KMS-11 (cell line): Measurements from ENCODE around the gene POLR1C.

ENCODE experiments used
- H2AFZ ChIP-seq: fragments of 200-600 bp; sonication (generic); 2 replicates; pipeline ENCODE4 v1.6.1; 2016; ENCODE audit warnings: antibody characterized with exemption, mixed run types, low read depth
- H3K27ac ChIP-seq: fragments of 200-600 bp; sonication (generic); 2 replicates; pipeline ENCODE4 v1.6.1; 2016; ENCODE audit warnings: mild to moderate bottlenecking, mixed run types
- H3K27me3 ChIP-seq: fragments of 200-600 bp; sonication (generic); 2 replicates; pipeline ENCODE4 v1.6.1; 2017; ENCODE audit warnings: mild to moderate bottlenecking, low read depth, mixed run types, moderate library complexity; ENCODE audit not compliant: insufficient read depth
- H3K36me3 ChIP-seq: fragments of 200-600 bp; sonication (generic); 2 replicates; pipeline ENCODE4 v1.6.1; 2017; ENCODE audit warnings: mild to moderate bottlenecking, mixed run types; ENCODE audit not compliant: insufficient read depth
- H3K4me1 ChIP-seq: fragments of 200-600 bp; sonication (generic); 2 replicates; pipeline ENCODE4 v1.6.1; 2016; ENCODE audit warnings: mild to moderate bottlenecking, low read depth, mixed run types; ENCODE audit not compliant: poor library complexity, severe bottlenecking
- H3K4me2 ChIP-seq: fragments of 200-600 bp; sonication (generic); 2 replicates; pipeline ENCODE4 v1.7.0; 2016; ENCODE audit warnings: mild to moderate bottlenecking, mixed run types
- H3K4me3 ChIP-seq: fragments of 200-600 bp; sonication (generic); IDR thresholded peaks from 2 replicates; pipeline ENCODE4 v1.6.1; 2017; ENCODE audit warnings: low read depth, low read length, mixed read lengths; ENCODE audit not compliant: insufficient read depth
- H3K79me2 ChIP-seq: fragments of 200-600 bp; sonication (generic); 2 replicates; pipeline ENCODE4 v1.6.1; 2016; ENCODE audit warnings: low read depth, mixed run types; ENCODE audit not compliant: insufficient read depth
- H3K9ac ChIP-seq: fragments of 200-600 bp; sonication (generic); 2 replicates; pipeline ENCODE4 v1.6.1; 2016; ENCODE audit warnings: mild to moderate bottlenecking, mixed run types
- H4K20me1 ChIP-seq: fragments of 200-600 bp; sonication (generic); 2 replicates; pipeline ENCODE4 v1.6.1; 2016; ENCODE audit warnings: mild to moderate bottlenecking, mixed run types; ENCODE audit not compliant: insufficient read depth
- CTCF ChIP-seq: fragments of 200-600 bp; sonication (generic); conservative IDR thresholded peaks from 2 replicates; pipeline ENCODE4 v1.6.1; 2017; ENCODE audit warnings: low read depth, mild to moderate bottlenecking, antibody characterized with exemption, low read length, moderate library complexity, mixed read lengths

POLR1C gene

GRCh38 chr6:43500921-43501320 is 16.0 kb upstream of the POLR1C start:
- H3K4me1 ChIP-seq = no peaks in the 10 kb centered on the region
- H3K4me2 ChIP-seq = no peak overlapping the region
- TF ChIP-seq CTCF = no peak
- no peaks in the 10 kb centered on the region for H3K79me2 ChIP-seq
- H4K20me1 ChIP-seq = no peaks in the 10 kb centered on the region
- H3K27ac ChIP-seq = no peak overlapping the region
- H2AFZ ChIP-seq = no peak overlapping the region
- H3K9ac ChIP-seq = no peak overlapping the region
- no peaks in the 10 kb centered on the region for H3K27me3 ChIP-seq
- no peaks in the 10 kb centered on the region for H3K36me3 ChIP-seq
- H3K4me3 ChIP-seq = no peak overlapping the region

DNA sequence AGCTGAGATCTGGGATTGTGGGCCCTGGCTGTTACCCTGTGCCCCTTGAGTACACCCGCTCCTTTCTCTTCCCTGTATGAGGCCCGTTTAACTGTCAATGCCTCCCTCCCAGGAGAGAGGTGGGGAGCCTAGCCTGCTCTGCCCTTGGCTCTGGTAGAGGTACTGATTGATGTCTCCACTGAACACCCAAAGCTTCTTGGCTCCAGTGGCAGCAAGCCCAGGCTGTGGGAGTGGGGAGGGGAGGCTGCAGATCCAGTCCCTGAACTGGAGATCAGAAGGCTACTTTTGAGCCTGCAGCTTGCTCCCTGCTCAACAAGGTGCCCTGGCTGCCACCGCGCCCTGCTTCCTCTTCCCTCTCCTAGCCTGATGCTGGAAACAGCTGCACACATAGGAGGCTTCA is 14.2 kb upstream of the POLR1C start:
- H4K20me1 ChIP-seq = no peaks in the 10 kb centered on the region
- no peak overlapping the region for H3K27ac ChIP-seq
- no peak overlapping the region for H2AFZ ChIP-seq
- TF ChIP-seq CTCF = no peak
- no peaks in the 10 kb centered on the region for H3K36me3 ChIP-seq
- H3K4me3 ChIP-seq = no peak overlapping the region
- no peaks in the 10 kb centered on the region for H3K79me2 ChIP-seq
- no peak overlapping the region for H3K4me2 ChIP-seq
- H3K9ac ChIP-seq = no peak overlapping the region
- H3K4me1 ChIP-seq = peaks cover 6% of the 10 kb centered on the region
- H3K27me3 ChIP-seq = no peaks in the 10 kb centered on the region

DNA sequence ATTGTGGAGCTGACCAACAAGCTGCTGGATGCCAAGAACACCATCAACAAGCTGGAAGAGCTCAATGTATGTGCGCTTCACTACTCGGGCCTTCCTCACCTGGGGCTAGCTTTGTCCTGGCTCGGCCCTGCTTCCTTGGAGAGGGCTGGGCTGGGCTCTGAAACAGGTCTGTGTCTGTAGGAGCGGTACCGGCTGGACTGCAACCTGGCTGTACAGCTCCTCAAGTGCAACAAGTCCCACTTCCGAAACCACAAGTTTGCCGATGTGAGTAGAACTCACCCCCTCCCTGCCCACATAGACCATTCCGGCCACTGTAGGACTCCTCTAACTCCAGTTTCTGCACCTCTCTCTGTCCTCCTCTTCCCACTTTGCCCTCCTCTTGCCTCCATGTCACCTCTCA is 13.4 kb upstream of the POLR1C start:
- no peak for TF ChIP-seq CTCF
- H3K36me3 ChIP-seq = no peaks in the 10 kb centered on the region
- H3K27ac ChIP-seq = no peak overlapping the region
- no peaks in the 10 kb centered on the region for H3K79me2 ChIP-seq
- no peak overlapping the region for H2AFZ ChIP-seq
- H3K9ac ChIP-seq = no peak overlapping the region
- no peaks in the 10 kb centered on the region for H4K20me1 ChIP-seq
- no peak overlapping the region for H3K4me2 ChIP-seq
- peaks cover 6% of the 10 kb centered on the region for H3K4me1 ChIP-seq
- H3K27me3 ChIP-seq = 0 out of 2 replicates have a peak, but pooled peaks cover 3% of the 10 kb centered on the region
- no peak overlapping the region for H3K4me3 ChIP-seq

- Histone ChIP-seq H3K79me2 (no peaks in the 10 kb centered on the region), H3K36me3 (no peaks in the 10 kb centered on the region), H3K9ac (no peak overlapping the region), H3K4me3 (no peak overlapping the region), H2AFZ (no peak overlapping the region), H3K27ac (no peak overlapping the region), H3K4me1 (peaks cover 6% of the 10 kb centered on the region), H3K4me2 (no peak overlapping the region), H3K27me3 (peaks cover 10% of the 10 kb centered on the region; the same call in 1 of the 2 replicates), H4K20me1 (no peaks in the 10 kb centered on the region)
- no peak for TF ChIP-seq CTCF
These were observed 11.9 kb upstream of the POLR1C start for GRCh38 chr6:43504756-43505593.
